HepG2 (cell line): ENCODE measurements around the gene C12orf60. TPM values are rescaled to one million over a fixed set of nuclear protein-coding genes. Genes with fewer than 3 reads are reported as not detected.

Source experiments
- AKNA ChIP-seq: sonication (generic); formaldehyde crosslinking; IDR thresholded peaks from 2 replicates; pipeline ENCODE4 v1.4.0; 2020; ENCODE audit warnings: missing genetic modification reagents, borderline replicate concordance
- CAMTA2 ChIP-seq: sonication (generic); formaldehyde crosslinking; IDR thresholded peaks from 2 replicates; pipeline ENCODE4 v1.4.0; 2020; ENCODE audit warnings: mild to moderate bottlenecking, missing genetic modification reagents, borderline replicate concordance
- CEBPG ChIP-seq: IDR thresholded peaks from 2 replicates; pipeline ENCODE4 v1.6.1; 2016
- DNMT1 ChIP-seq: sonication (generic); formaldehyde crosslinking; IDR thresholded peaks from 2 replicates; pipeline ENCODE4 v1.5.1; 2020; ENCODE audit warnings: mild to moderate bottlenecking, missing genetic modification reagents
- ESRRA ChIP-seq: sonication (generic); formaldehyde crosslinking; IDR thresholded peaks from 2 replicates; pipeline ENCODE4 v1.5.1; 2020; ENCODE audit warnings: mild to moderate bottlenecking, low read depth, missing genetic modification reagents
- FOXA1 ChIP-seq, 2 experiments: fragments of 450-650 bp in 1 of 2; sonication (generic) in 1 of 2; formaldehyde crosslinking in 1 of 2; IDR thresholded peaks; 2 replicates each; pipeline versions ENCODE4 v1.4.0 to v1.6.1; 2016 to 2020; ENCODE audit warnings: missing genetic modification reagents in 1 of 2
- GATA4 ChIP-seq: sonication (generic); IDR thresholded peaks from 2 replicates; pipeline ENCODE4 v1.6.1; 2016; ENCODE audit warnings: antibody characterized with exemption, low read depth, borderline replicate concordance
- GATAD2A ChIP-seq: IDR thresholded peaks from 2 replicates; pipeline ENCODE4 v1.6.1; 2016
- HIVEP1 ChIP-seq: sonication (generic); formaldehyde crosslinking; IDR thresholded peaks from 2 replicates; pipeline ENCODE4 v1.4.0; 2020; ENCODE audit warnings: mild to moderate bottlenecking, missing genetic modification reagents
- PCBP1 ChIP-seq: fragments of 200-400 bp; formaldehyde crosslinking; IDR thresholded peaks from 2 replicates; pipeline ENCODE4 v1.6.1; 2017; ENCODE audit warnings: mild to moderate bottlenecking, low read depth, low read length, borderline replicate concordance
- PCBP2 ChIP-seq: fragments of 200-400 bp; formaldehyde crosslinking; optimal IDR thresholded peaks from 2 replicates; pipeline ENCODE3; 2018; ENCODE audit warnings: low read length, low read depth; ENCODE audit not compliant: poor library complexity, severe bottlenecking
- PPARG ChIP-seq: conservative IDR thresholded peaks from 2 replicates; pipeline ENCODE4 v1.6.1; 2016; ENCODE audit warnings: missing biosample characterization, missing genetic modification reagents
- SOX13 ChIP-seq, 3 experiments: fragments of 450-650 bp in 1 of 3; sonication (generic) in 1 of 3; formaldehyde crosslinking in 1 of 3; IDR thresholded peaks in 2 of 3; conservative IDR thresholded peaks in 1 of 3; 2 replicates each; pipeline versions ENCODE4 v1.5.0 to v1.6.1; 2016 to 2020; ENCODE audit warnings: antibody characterized with exemption in 1 of 3, mild to moderate bottlenecking in 1 of 3, missing compliant biosample characterization in 1 of 3, missing genetic modification reagents in 1 of 3, moderate library complexity in 1 of 3
- ZNF550 ChIP-seq: sonication (generic); formaldehyde crosslinking; IDR thresholded peaks from 2 replicates; pipeline ENCODE4 v1.4.0; 2020; ENCODE audit warnings: mild to moderate bottlenecking, missing genetic modification reagents, borderline replicate concordance
- ZNF646 ChIP-seq: sonication (generic); formaldehyde crosslinking; IDR thresholded peaks from 2 replicates; pipeline ENCODE4 v1.9.0; 2021; ENCODE audit warnings: mild to moderate bottlenecking, missing genetic modification reagents
- ZNF670 ChIP-seq: sonication (generic); formaldehyde crosslinking; IDR thresholded peaks from 2 replicates; pipeline ENCODE4 v1.8.0; 2022; ENCODE audit warnings: mild to moderate bottlenecking, missing genetic modification reagents, borderline replicate concordance
- ZNF749 ChIP-seq: sonication (generic); formaldehyde crosslinking; IDR thresholded peaks from 2 replicates; pipeline ENCODE4 v1.8.0; 2022; ENCODE audit warnings: mild to moderate bottlenecking, missing genetic modification reagents, moderate library complexity, borderline replicate concordance
- ZNF776 ChIP-seq: sonication (generic); formaldehyde crosslinking; IDR thresholded peaks from 2 replicates; pipeline ENCODE4 v1.4.0; 2020; ENCODE audit warnings: mild to moderate bottlenecking, missing genetic modification reagents
- polyA plus RNA-seq, 8 experiments: library from polyadenylated mRNA; depleted of rRNA in 3 of 8; stranded (reverse) in 7 of 8; unstranded in 1 of 8; fragments of >200 nt; fragmentation: Illumina TruSeq in 4 of 8; extraction: Trizol in 4 of 8; gene quantifications; 2 replicates each; pipeline versions ENCODE4 v1.2.1 to v1.2.3, GENCODE V29; 2011 to 2016; ENCODE audit warnings: low read depth in 4 of 8, missing spikeins in 1 of 8, mixed read lengths in 1 of 8; ENCODE audit not compliant: insufficient read depth in 1 of 8
- total RNA-seq, 5 experiments: library from RNA; depleted of rRNA; stranded (reverse); fragments of >200 nt; fragmentation: Illumina TruSeq; extraction: Trizol; gene quantifications; 2 replicates each; pipeline ENCODE4 v1.2.3, GENCODE V29; 2016; ENCODE audit warnings: low read depth in 1 of 5

The C12orf60 gene
- total and polyA plus RNA-seq, 2 of the 13 experiments (the other 11 are each of a cell fraction or from before 2014, with no cell fraction given), result 0.55 to 1.4 TPM

GRCh38 chr12:14840616-14841015 is 37.1 kb downstream of the C12orf60 start (continued):
- TF ChIP-seq PCBP1 (no peak), HIVEP1 (CRISPR knock-in tag) (no peak), ZNF749 (CRISPR knock-in tag) (no peak), FOXA1 (IDR thresholded peaks at IDR 0.05) (no peak), FOXA1 (CRISPR knock-in tag; IDR thresholded peaks at IDR 0.05) (peak; percentile 37; the same call in 1 of the 2 replicates), SOX13 (IDR thresholded peaks at IDR 0.05) (no peak), SOX13 (CRISPR knock-in tag; conservative IDR thresholded peaks at IDR 0.05 in 1 of 2, IDR thresholded peaks at IDR 0.05 in 1 of 2) (peak in 1 of 2 experiments; percentile 12; a peak in 1 of 4 replicates), ZNF670 (CRISPR knock-in tag) (no peak), GATAD2A (peak; percentile 45; the same call in 1 of the 2 replicates), CAMTA2 (CRISPR knock-in tag) (no peak), CEBPG (0 out of 2 replicates have a peak, but pooled peaks have one; percentile 9), ZNF646 (no peak), ZNF776 (CRISPR knock-in tag) (no peak), GATA4 (no peak), ZNF550 (CRISPR knock-in tag) (no peak), PCBP2 (no peak), PPARG (CRISPR knock-in tag) (peak; percentile 51; the same call in 1 of the 2 replicates), ESRRA (CRISPR knock-in tag) (no peak), DNMT1 (no peak), AKNA (CRISPR knock-in tag) (no peak)
